ENCODE measurements around the gene NMU. TPM values are rescaled to one million over a fixed set of nuclear protein-coding genes. Genes with fewer than 3 reads are reported as not detected.

Gene NMU
- total RNA-seq, 1 experiment from 2014 or later: 0.54 TPM

DNA sequence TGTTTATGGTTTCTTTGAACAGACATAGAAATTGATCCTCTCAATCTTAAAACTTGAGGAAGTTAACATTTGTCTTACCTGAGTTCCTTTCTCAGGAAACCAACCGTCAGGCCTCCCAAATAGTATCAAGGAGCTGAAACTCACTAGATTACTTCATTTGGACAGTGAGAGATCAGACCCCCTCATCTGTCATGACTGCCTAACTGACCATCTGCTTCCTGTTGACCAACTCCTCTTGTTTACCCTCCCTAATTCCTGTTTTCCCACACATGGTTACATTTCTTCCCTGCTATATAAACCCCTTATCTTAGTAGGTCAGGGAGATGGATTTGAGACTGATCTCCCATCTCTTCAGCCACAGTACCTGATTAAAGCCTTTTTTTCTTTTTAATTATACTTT is 46.2 kb upstream of the NMU start:
- ChIA-PET CTCF (no interaction called here), POLR2A (no interaction called here)
- intact Hi-C loops (cut with micrococcal nuclease; ENCODE audit: unreplicated experiment): no loop called here
- no peaks in the 10 kb centered on the region for H3K27me3 ChIP-seq (ENCODE audit: control insufficient read depth, insufficient read depth, low read length)
- no peak overlapping the region for H3K4me3 ChIP-seq (ENCODE audit: low read depth in 2 of 2, low read length in 2 of 2)
- no peak for TF ChIP-seq TCF7L2 (IDR thresholded peaks at IDR 0.05; ENCODE audit: low read depth, low read length)
- TF ChIP-seq POLR2AphosphoS5 (IDR thresholded peaks at IDR 0.05; ENCODE audit: low read depth, low read length): no peak
- H3K9me3 ChIP-seq (ENCODE audit: control insufficient read depth, insufficient read depth, low read depth, low read length): no peaks in the 10 kb centered on the region
- BruUV-seq (replicated peaks): no TSS peak
- H3K27ac ChIP-seq (ENCODE audit: low read length): no peak overlapping the region
- H3K4me1 ChIP-seq (ENCODE audit: control insufficient read depth, insufficient read depth, low read length): no peaks in the 10 kb centered on the region
- H3K36me3 ChIP-seq (ENCODE audit: control insufficient read depth, insufficient read depth, low read length): no peaks in the 10 kb centered on the region
- DNase-seq (ENCODE audit: low read depth, low spot score): no peak
- in situ Hi-C loops (cut with HindIII; ENCODE audit: low pct_unique_long_range_greater_than_20kb, low sequenced_read_pairs): no loop called here
- no peak for ATAC-seq

DNA sequence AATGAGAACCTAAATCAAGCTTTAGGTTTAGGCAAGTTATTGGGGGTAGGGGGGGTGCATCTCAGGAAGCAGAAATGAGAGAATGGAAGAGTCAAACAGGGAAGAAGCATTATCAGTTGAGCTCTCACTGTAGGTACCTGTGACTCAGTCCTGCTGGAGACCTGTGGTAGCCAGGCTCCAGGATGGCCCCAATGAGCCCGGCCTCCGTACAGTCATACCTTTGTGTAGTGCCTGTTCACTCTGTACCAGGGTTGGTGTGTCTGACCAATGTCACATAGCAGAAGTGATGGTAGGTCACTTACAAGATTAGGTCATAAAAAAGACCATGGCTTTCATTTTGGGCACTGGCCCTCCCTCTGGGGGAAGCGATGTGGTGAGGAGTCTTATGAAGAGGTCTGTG is 45.3 kb upstream of the NMU start:
- TF ChIP-seq TCF7L2 (IDR thresholded peaks at IDR 0.05; ENCODE audit: low read depth, low read length): no peak
- CTCF ChIA-PET: no interaction called here
- H3K9me3 ChIP-seq (ENCODE audit: control insufficient read depth, insufficient read depth, low read depth, low read length): no peaks in the 10 kb centered on the region
- ATAC-seq (no peak), DNase-seq (ENCODE audit: low read depth, low spot score) (no peak)
- no peaks in the 10 kb centered on the region for H3K36me3 ChIP-seq (ENCODE audit: control insufficient read depth, insufficient read depth, low read length)
- intact Hi-C loops (cut with micrococcal nuclease; ENCODE audit: unreplicated experiment): no loop called here
- no peaks in the 10 kb centered on the region for H3K4me1 ChIP-seq (ENCODE audit: control insufficient read depth, insufficient read depth, low read length)
- POLR2A ChIA-PET: no interaction called here
- no TSS peak for BruUV-seq (replicated peaks)
- H3K4me3 ChIP-seq (ENCODE audit: low read depth in 2 of 2, low read length in 2 of 2): no peak overlapping the region
- no peaks in the 10 kb centered on the region for H3K27me3 ChIP-seq (ENCODE audit: control insufficient read depth, insufficient read depth, low read length)
- no peak overlapping the region for H3K27ac ChIP-seq (ENCODE audit: low read length)
- in situ Hi-C loops (cut with HindIII; ENCODE audit: low pct_unique_long_range_greater_than_20kb, low sequenced_read_pairs): no loop called here

DNA sequence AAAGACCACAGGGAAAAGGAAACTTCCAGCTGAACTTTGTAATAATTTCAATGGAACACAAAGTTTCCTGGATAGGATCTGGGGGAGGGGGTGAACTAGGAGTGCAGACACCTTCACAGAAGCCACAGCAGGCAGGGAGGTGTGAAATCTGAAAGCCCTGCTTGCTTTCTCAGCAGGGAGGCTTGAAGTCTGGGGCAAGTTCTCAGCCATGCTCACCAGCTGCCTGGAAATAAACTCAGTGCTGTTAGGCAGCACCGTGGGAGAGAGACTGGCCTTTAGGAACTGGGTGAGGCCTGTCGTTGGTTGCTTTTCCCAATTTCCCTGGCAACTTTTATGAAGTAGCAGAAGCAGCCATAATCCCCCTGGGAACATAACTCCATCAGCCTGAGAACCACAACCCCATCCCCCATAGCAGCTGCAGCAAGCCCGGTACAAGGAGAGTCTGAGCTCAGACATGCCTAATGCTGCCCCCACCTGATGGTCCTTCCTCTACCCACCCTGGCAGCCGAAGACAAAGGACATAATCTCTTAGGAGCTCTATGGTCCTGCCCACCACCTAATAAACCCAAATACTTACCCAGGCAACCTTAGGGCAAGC is 39.2 kb upstream of the NMU start:
- no peak overlapping the region for H3K27ac ChIP-seq (ENCODE audit: low read length)
- no peak for TF ChIP-seq POLR2AphosphoS5 (IDR thresholded peaks at IDR 0.05; ENCODE audit: low read depth, low read length)
- TF ChIP-seq, protein P1, sequence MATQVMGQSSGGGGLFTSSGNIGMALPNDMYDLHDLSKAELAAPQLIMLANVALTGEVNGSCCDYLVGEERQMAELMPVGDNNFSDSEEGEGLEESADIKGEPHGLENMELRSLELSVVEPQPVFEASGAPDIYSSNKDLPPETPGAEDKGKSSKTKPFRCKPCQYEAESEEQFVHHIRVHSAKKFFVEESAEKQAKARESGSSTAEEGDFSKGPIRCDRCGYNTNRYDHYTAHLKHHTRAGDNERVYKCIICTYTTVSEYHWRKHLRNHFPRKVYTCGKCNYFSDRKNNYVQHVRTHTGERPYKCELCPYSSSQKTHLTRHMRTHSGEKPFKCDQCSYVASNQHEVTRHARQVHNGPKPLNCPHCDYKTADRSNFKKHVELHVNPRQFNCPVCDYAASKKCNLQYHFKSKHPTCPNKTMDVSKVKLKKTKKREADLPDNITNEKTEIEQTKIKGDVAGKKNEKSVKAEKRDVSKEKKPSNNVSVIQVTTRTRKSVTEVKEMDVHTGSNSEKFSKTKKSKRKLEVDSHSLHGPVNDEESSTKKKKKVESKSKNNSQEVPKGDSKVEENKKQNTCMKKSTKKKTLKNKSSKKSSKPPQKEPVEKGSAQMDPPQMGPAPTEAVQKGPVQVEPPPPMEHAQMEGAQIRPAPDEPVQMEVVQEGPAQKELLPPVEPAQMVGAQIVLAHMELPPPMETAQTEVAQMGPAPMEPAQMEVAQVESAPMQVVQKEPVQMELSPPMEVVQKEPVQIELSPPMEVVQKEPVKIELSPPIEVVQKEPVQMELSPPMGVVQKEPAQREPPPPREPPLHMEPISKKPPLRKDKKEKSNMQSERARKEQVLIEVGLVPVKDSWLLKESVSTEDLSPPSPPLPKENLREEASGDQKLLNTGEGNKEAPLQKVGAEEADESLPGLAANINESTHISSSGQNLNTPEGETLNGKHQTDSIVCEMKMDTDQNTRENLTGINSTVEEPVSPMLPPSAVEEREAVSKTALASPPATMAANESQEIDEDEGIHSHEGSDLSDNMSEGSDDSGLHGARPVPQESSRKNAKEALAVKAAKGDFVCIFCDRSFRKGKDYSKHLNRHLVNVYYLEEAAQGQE (IDR thresholded peaks at IDR 0.05; ENCODE audit: insufficient read depth in 1 of 2, low read depth in 2 of 2, low read length in 1 of 2): no peak
- TF ChIP-seq, protein P2, sequence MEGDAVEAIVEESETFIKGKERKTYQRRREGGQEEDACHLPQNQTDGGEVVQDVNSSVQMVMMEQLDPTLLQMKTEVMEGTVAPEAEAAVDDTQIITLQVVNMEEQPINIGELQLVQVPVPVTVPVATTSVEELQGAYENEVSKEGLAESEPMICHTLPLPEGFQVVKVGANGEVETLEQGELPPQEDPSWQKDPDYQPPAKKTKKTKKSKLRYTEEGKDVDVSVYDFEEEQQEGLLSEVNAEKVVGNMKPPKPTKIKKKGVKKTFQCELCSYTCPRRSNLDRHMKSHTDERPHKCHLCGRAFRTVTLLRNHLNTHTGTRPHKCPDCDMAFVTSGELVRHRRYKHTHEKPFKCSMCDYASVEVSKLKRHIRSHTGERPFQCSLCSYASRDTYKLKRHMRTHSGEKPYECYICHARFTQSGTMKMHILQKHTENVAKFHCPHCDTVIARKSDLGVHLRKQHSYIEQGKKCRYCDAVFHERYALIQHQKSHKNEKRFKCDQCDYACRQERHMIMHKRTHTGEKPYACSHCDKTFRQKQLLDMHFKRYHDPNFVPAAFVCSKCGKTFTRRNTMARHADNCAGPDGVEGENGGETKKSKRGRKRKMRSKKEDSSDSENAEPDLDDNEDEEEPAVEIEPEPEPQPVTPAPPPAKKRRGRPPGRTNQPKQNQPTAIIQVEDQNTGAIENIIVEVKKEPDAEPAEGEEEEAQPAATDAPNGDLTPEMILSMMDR (IDR thresholded peaks at IDR 0.05): no peak
- TF ChIP-seq TCF7L2 (IDR thresholded peaks at IDR 0.05; ENCODE audit: low read depth, low read length): no peak
- TF ChIP-seq SIN3A (IDR thresholded peaks at IDR 0.05; ENCODE audit: borderline replicate concordance, insufficient read depth, low read depth, low read length): no peak
- no peaks in the 10 kb centered on the region for H3K4me1 ChIP-seq (ENCODE audit: control insufficient read depth, insufficient read depth, low read length)
- no peaks in the 10 kb centered on the region for H3K36me3 ChIP-seq (ENCODE audit: control insufficient read depth, insufficient read depth, low read length)
- no peaks in the 10 kb centered on the region for H3K9me3 ChIP-seq (ENCODE audit: control insufficient read depth, insufficient read depth, low read depth, low read length)
- ChIA-PET POLR2A (no interaction called here), CTCF (no interaction called here)
- BruUV-seq (replicated peaks): no TSS peak
- ATAC-seq: no peak
- DNase-seq (ENCODE audit: low read depth, low spot score): no peak
- intact Hi-C loops (cut with micrococcal nuclease; ENCODE audit: unreplicated experiment): no loop called here
- H3K4me3 ChIP-seq (ENCODE audit: low read depth in 2 of 2, low read length in 2 of 2): no peak overlapping the region
- in situ Hi-C loops (cut with HindIII; ENCODE audit: low pct_unique_long_range_greater_than_20kb, low sequenced_read_pairs): no loop called here
- H3K27me3 ChIP-seq (ENCODE audit: control insufficient read depth, insufficient read depth, low read length): no peaks in the 10 kb centered on the region
